Ascending aorta (tissue), 2 donors: ENCODE data around the gene ATP5ME. TPM values are rescaled to one million over a fixed set of nuclear protein-coding genes. Genes with fewer than 3 reads are reported as not detected.

Experiments used
- DNase-seq, 2 donors: peaks; one replicate each; pipeline ENCODE4 v3.0.0-alpha.2; 2019; ENCODE audit warnings: low spot score in 2 of 2
- H3K27ac ChIP-seq, 2 donors: fragments of 200-600 bp; sonication (generic); one replicate each; pipeline ENCODE4 v1.5.1; 2016 to 2017; ENCODE audit warnings: mild to moderate bottlenecking in 1 of 2
- H3K27me3 ChIP-seq: fragments of 200-600 bp; sonication (generic); one replicate; pipeline ENCODE4 v1.5.1; 2017
- H3K36me3 ChIP-seq, 2 donors: fragments of 200-600 bp; sonication (generic); one replicate each; pipeline ENCODE4 v1.5.1; 2016
- H3K4me1 ChIP-seq, 2 donors: fragments of 200-600 bp; sonication (generic); one replicate each; pipeline ENCODE4 v1.5.1; 2016 to 2017; ENCODE audit warnings: mild to moderate bottlenecking in 1 of 2
- H3K4me3 ChIP-seq, 2 donors: fragments of 200-600 bp; sonication (generic); one replicate each; pipeline ENCODE4 v1.5.1; 2016 to 2017; ENCODE audit warnings: mild to moderate bottlenecking in 1 of 2
- H3K9me3 ChIP-seq, 2 donors: fragments of 200-600 bp; sonication (generic); one replicate each; pipeline ENCODE4 v1.5.1; 2016
- intact Hi-C: fragments of 100-400 bp; cut with DNase I; formaldehyde crosslinking; loops from one replicate; pipeline ENCODE4 v1.15.1; 2023
- total RNA-seq: library from RNA; depleted of rRNA; stranded (reverse); fragments of >200 nt; gene quantifications from one replicate; pipeline ENCODE4 v1.1.0, GENCODE V29; 2016
- TF ChIP-seq, protein P1 (sequence below), 3 experiments: fragments of 200-600 bp in 2 of 3; fragments of 450-650 bp in 1 of 3; sonication (generic) in 2 of 3; IDR thresholded peaks; one replicate each; pipeline ENCODE4 v1.5.1; 2016 to 2019; ENCODE audit warnings: antibody characterized with exemption in 3 of 3, mild to moderate bottlenecking in 1 of 3, moderate library complexity in 1 of 3

Gene ATP5ME
- total RNA-seq, 1 donor from 2014 or later, result not detected

DNA sequence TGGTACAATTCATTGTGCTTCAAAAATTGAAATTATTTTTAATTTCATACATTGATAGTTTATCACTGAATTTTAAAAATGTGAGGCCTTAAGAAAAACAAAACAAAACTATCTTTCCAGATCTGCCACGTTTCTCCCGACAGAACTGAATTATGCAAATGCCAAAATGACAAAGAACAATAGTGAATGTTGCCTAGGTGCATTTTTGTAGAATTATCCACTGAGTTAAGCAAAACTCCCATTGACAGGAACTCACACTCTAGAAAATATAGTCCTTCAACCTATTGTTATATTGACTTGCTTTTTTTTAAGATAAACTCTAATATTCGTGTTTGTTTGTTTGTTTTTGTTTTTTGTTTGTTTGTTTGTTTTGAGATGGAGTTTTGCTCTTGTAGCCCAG is 38.0 kb upstream of the ATP5ME start:
- TF ChIP-seq, protein P1, sequence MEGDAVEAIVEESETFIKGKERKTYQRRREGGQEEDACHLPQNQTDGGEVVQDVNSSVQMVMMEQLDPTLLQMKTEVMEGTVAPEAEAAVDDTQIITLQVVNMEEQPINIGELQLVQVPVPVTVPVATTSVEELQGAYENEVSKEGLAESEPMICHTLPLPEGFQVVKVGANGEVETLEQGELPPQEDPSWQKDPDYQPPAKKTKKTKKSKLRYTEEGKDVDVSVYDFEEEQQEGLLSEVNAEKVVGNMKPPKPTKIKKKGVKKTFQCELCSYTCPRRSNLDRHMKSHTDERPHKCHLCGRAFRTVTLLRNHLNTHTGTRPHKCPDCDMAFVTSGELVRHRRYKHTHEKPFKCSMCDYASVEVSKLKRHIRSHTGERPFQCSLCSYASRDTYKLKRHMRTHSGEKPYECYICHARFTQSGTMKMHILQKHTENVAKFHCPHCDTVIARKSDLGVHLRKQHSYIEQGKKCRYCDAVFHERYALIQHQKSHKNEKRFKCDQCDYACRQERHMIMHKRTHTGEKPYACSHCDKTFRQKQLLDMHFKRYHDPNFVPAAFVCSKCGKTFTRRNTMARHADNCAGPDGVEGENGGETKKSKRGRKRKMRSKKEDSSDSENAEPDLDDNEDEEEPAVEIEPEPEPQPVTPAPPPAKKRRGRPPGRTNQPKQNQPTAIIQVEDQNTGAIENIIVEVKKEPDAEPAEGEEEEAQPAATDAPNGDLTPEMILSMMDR (IDR thresholded peaks at IDR 0.05), result no peak
- Histone ChIP-seq H3K4me1 (peaks cover 2 to 8% of the 10 kb centered on the region in 2 donors), H3K9me3 (no peaks in the 10 kb centered on the region), H3K27ac (no peak overlapping the region), H3K36me3 (no peaks in the 10 kb centered on the region), H3K4me3 (no peak overlapping the region), H3K27me3 (no peaks in the 10 kb centered on the region)
- no peak for DNase-seq
- intact Hi-C loops, result no loop called here

DNA sequence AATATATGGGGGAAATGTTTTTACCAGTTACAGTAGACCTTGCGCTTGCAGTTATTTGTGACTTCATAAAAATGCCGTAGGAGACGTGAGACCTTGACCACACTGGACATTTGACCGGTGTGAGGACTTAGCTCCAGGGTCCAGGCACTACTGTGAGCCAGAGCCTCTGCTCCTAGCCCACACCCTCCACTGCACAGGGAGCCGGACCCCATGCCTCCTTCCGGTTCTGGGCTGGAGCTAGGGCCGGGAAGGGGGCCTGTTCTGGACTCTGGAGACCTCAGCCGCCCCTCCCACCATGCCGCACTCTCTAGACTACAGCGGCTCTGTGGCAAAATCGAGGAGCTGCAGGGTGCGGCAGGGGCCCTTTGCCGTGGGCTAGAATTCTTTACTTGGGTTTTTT is 36.8 kb upstream of the ATP5ME start:
- no peaks in the 10 kb centered on the region for H3K9me3 ChIP-seq
- DNase-seq, result no peak
- H3K36me3 ChIP-seq, result no peaks in the 10 kb centered on the region
- TF ChIP-seq, protein P1 (IDR thresholded peaks at IDR 0.05), result no peak
- no peak overlapping the region for H3K4me3 ChIP-seq
- H3K4me1 ChIP-seq, result peaks cover 6 to 13% of the 10 kb centered on the region in 2 donors
- H3K27ac ChIP-seq, result no peak overlapping the region
- H3K27me3 ChIP-seq, result no peaks in the 10 kb centered on the region
- intact Hi-C loops, result no loop called here

DNA sequence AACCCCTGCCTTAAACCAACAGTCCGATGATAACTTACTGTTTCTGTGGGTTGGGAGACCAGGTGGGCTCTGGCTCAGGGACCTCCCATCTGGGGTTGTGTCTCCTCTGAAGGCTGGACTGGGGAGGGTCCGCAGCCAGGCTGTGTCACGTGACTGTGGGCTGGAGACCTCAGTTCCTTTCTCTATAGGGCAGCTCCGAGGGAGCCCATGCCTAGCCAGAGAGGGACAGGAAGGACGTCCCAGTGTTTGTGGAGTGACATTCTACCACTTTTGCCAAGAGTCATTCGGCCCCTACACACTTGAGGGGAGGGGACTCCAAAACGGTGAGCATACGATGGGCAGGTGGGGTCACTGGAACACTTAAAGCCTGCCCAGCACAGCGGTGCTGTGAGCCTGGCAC is 36.0 kb upstream of the ATP5ME start:
- Histone ChIP-seq H3K27me3 (no peaks in the 10 kb centered on the region), H3K4me1 (peaks cover 6 to 13% of the 10 kb centered on the region in 2 donors), H3K4me3 (no peak overlapping the region), H3K9me3 (no peaks in the 10 kb centered on the region), H3K36me3 (no peaks in the 10 kb centered on the region), H3K27ac (no peak overlapping the region)
- intact Hi-C loops, result no loop called here
- TF ChIP-seq, protein P1 (IDR thresholded peaks at IDR 0.05), result no peak
- DNase-seq, result no peak

DNA sequence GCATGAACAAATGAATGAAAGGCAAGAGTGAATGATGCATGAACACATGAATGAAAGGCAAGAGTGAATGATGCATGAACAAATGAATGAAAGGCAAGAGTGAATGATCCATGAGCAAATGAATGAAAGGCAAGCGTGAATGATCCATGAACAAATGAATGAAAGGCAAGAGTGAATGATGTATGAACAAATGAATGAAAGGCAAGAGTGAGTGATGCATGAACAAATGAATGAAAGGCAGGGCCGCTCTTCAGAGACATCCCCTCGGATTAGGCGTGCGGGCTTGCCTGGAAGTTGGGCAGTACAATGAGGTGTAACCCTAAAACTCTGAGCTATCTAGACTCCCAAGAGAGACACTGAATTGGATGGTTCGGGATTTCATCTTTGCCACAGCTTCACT is 35.3 kb upstream of the ATP5ME start:
- Histone ChIP-seq H3K27me3 (no peaks in the 10 kb centered on the region), H3K36me3 (no peaks in the 10 kb centered on the region), H3K4me3 (no peak overlapping the region), H3K9me3 (no peaks in the 10 kb centered on the region), H3K27ac (no peak overlapping the region), H3K4me1 (peaks cover 6 to 13% of the 10 kb centered on the region in 2 donors)
- DNase-seq, result no peak
- TF ChIP-seq, protein P1 (IDR thresholded peaks at IDR 0.05), result no peak
- intact Hi-C loops, result loop anchor here (5.0 kb wide), 2 partner anchors 372 to 1298 kb away; partner anchors contain the start of genes NELFA and ZNF141

DNA sequence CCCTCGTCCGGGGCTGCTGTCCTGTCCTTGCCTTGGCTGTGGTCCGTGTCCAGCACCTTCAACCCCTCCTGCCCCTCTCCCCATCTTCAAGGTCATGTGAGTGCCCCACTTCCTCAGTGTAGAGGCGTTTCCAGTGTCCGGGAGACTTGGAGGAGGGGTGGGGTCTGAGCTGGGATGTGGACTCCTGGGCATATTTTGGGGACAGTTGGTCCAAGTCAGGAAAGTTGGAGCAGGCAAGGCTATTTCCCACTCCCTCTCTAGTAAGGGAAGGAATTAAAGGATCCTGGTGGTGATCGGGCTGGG is 34.5 kb upstream of the ATP5ME start:
- H3K4me1 ChIP-seq, result peaks cover 6 to 13% of the 10 kb centered on the region in 2 donors
- H3K36me3 ChIP-seq, result no peaks in the 10 kb centered on the region
- H3K9me3 ChIP-seq, result no peaks in the 10 kb centered on the region
- no peaks in the 10 kb centered on the region for H3K27me3 ChIP-seq
- TF ChIP-seq, protein P1 (IDR thresholded peaks at IDR 0.05), result no peak
- intact Hi-C loops, result loop anchor here (5.0 kb wide), 2 partner anchors 371 to 1299 kb away; partner anchors contain the start of genes NELFA and ZNF141
- H3K27ac ChIP-seq, result no peak overlapping the region
- DNase-seq, result no peak
- peak overlapping the region in 1 of 2 donors; percentile 17 for H3K4me3 ChIP-seq
